AG09309 (cell line): ENCODE measurements around the gene COPS6.
"Not testable (repeated sequence)": the region's sequence is repeated elsewhere in the genome, so short reads cannot be mapped to it uniquely, and the experiment has no call there.

Experiments
- DNase-seq: peaks from one replicate; pipeline ENCODE4 v3.0.0-alpha.2; 2010; ENCODE audit warnings: low read depth
- H3K4me3 ChIP-seq: 2 replicates; pipeline ENCODE4 v1.5.1; 2011; ENCODE audit warnings: mild to moderate bottlenecking, low read depth, low read length, moderate library complexity; ENCODE audit not compliant: control insufficient read depth
- CTCF ChIP-seq: IDR thresholded peaks from 2 replicates; pipeline ENCODE4 v1.5.1; 2011; ENCODE audit warnings: mild to moderate bottlenecking, low read depth, low read length, inconsistent platforms; ENCODE audit not compliant: insufficient read depth, control insufficient read depth; ENCODE audit errors: missing control alignments

The COPS6 gene

GRCh38 chr7:100127866-100128636 is 39.3 kb downstream of the COPS6 start:
- H3K4me3 ChIP-seq: peak overlapping the region; percentile 91
- no peak for DNase-seq

GRCh38 chr7:100128637-100128963 is 39.8 kb downstream of the COPS6 start:
- no peak for TF ChIP-seq CTCF
- no peak for DNase-seq
- H3K4me3 ChIP-seq: no peak overlapping the region

More at GRCh38 chr7:100127866-100128636, 39.3 kb downstream of the COPS6 start:
- no peak for TF ChIP-seq CTCF

- not testable (repeated sequence) for H3K4me3 ChIP-seq, DNase-seq
Measured at GRCh38 chr7:100130220-100130607, 41.4 kb downstream of the COPS6 start.

GRCh38 chr7:100130608-100131453 is 42.1 kb downstream of the COPS6 start:
- peak; percentile 84 for TF ChIP-seq CTCF
- H3K4me3 ChIP-seq: peak overlapping the region; percentile 25
- no peak for DNase-seq

GRCh38 chr7:100132126-100132525 is 43.4 kb downstream of the COPS6 start:
- DNase-seq: no peak
- no peak for TF ChIP-seq CTCF
- H3K4me3 ChIP-seq: no peak overlapping the region

- no peak overlapping the region for H3K4me3 ChIP-seq
- no peak for DNase-seq
- peak; percentile 94 for TF ChIP-seq CTCF
Measured at GRCh38 chr7:100132697-100133151, 44.0 kb downstream of the COPS6 start.
